Adipose tissue (tissue), 3 donors: ENCODE data around the gene WDR4. TPM values are rescaled to one million over a fixed set of nuclear protein-coding genes. Genes with fewer than 3 reads are reported as not detected.
"Not testable (repeated sequence)": the region's sequence is repeated elsewhere in the genome, so short reads cannot be mapped to it uniquely, and the experiment has no call there.

ENCODE experiments used
- H3K27ac ChIP-seq: one replicate; pipeline ENCODE4 v1.5.1; 2013; ENCODE audit warnings: low read depth, low read length
- WGBS, 3 donors: extraction: QIAGEN DNeasy Blood & Tissue Kit; methylation state at CpG; one replicate each; pipeline ENCODE4 v1.1.7; 2013; 5-methylcytosine and 5-hydroxymethylcytosine counted together
- polyA plus RNA-seq, 3 donors: library from polyadenylated mRNA; stranded (reverse); fragments of 200-250 nt; gene quantifications; one replicate each; pipeline ENCODE4 v1.2.3, GENCODE V29; 2013
- donor health status: healthy with polysubstance abuse.
- donor health status: Bipolar disorder and iron deficiency.
- donor health status: healthy.

WDR4 gene
- polyA plus RNA-seq, 3 donors: 7.9 to 15.7 (median 9.1) TPM

- 93 to 95% (median 93%) methylated on average over 10 of the region's 10 CpGs for WGBS, 3 donors
- H3K27ac ChIP-seq: no peak overlapping the region
Observed at GRCh38 chr21:42846221-42846620, 33.1 kb downstream of the WDR4 start.

GRCh38 chr21:42845296-42845965, 33.9 kb downstream of the WDR4 start:
- H3K27ac ChIP-seq: no peak overlapping the region
- 77 to 84% (median 78%) methylated on average over 21 of the region's 21 CpGs for WGBS, 3 donors

- 75 to 83% (median 77%) methylated on average over 22 of the region's 22 CpGs for WGBS, 3 donors
- no peak overlapping the region for H3K27ac ChIP-seq
Observed at GRCh38 chr21:42844411-42845113, 34.8 kb downstream of the WDR4 start.

GRCh38 chr21:42843056-42843455, 36.3 kb downstream of the WDR4 start:
- 94 to 96% (median 96%) methylated on average over 14 of the region's 14 CpGs for WGBS, 3 donors

GRCh38 chr21:42841916-42842655, 37.3 kb downstream of the WDR4 start:
- WGBS, 3 donors: 92 to 95% (median 92%) methylated on average over 13 to 16 of the region's 22 CpGs
- not testable (repeated sequence) for H3K27ac ChIP-seq

More at GRCh38 chr21:42843056-42843455, 36.3 kb downstream of the WDR4 start:
- no peak overlapping the region for H3K27ac ChIP-seq

GRCh38 chr21:42841156-42841915, 38.0 kb downstream of the WDR4 start:
- H3K27ac ChIP-seq: no peak overlapping the region
- 91 to 95% (median 93%) methylated on average over 17 to 21 of the region's 21 CpGs for WGBS, 3 donors

- 92 to 96% (median 94%) methylated on average over 14 of the region's 14 CpGs for WGBS, 3 donors
- H3K27ac ChIP-seq: no peak overlapping the region
Observed at GRCh38 chr21:42840411-42841155, 38.8 kb downstream of the WDR4 start.

GRCh38 chr21:42839271-42840231, 39.8 kb downstream of the WDR4 start:
- no peak overlapping the region for H3K27ac ChIP-seq
- WGBS, 3 donors: 74 to 85% (median 76%) methylated on average over 27 to 29 of the region's 29 CpGs

GRCh38 chr21:42838212-42838690, 41.1 kb downstream of the WDR4 start:
- WGBS, 3 donors: 74 to 80% (median 78%) methylated on average over 8 of the region's 8 CpGs
- not testable (repeated sequence) for H3K27ac ChIP-seq

GRCh38 chr21:42837421-42838211, 41.7 kb downstream of the WDR4 start:
- WGBS, 3 donors: 62 to 78% (median 67%) methylated on average over 35 to 42 of the region's 42 CpGs
- H3K27ac ChIP-seq: no peak overlapping the region

- 61 to 70% (median 62%) methylated on average over 15 of the region's 15 CpGs for WGBS, 3 donors
- H3K27ac ChIP-seq: no peak overlapping the region
Observed at GRCh38 chr21:42836767-42837301, 42.5 kb downstream of the WDR4 start.

GRCh38 chr21:42836402-42836666, 43.0 kb downstream of the WDR4 start:
- 69 to 86% (median 72%) methylated on average over 3 of the region's 3 CpGs for WGBS, 3 donors
- no peak overlapping the region for H3K27ac ChIP-seq

- 75 to 84% (median 83%) methylated on average over 12 of the region's 12 CpGs for WGBS, 3 donors
- H3K27ac ChIP-seq: no peak overlapping the region
Observed at GRCh38 chr21:42835611-42836401, 43.5 kb downstream of the WDR4 start.

- 84 to 87% (median 84%) methylated on average over 6 of the region's 6 CpGs for WGBS, 3 donors
- no peak overlapping the region for H3K27ac ChIP-seq
Observed at GRCh38 chr21:42835211-42835610, 44.1 kb downstream of the WDR4 start.

GRCh38 chr21:42834726-42835191, 44.6 kb downstream of the WDR4 start:
- 91 to 93% (median 92%) methylated on average over 13 of the region's 13 CpGs for WGBS, 3 donors
- no peak overlapping the region for H3K27ac ChIP-seq
